Measurements from ENCODE around the gene NAT16. TPM values are rescaled to one million over a fixed set of nuclear protein-coding genes. Genes with fewer than 3 reads are reported as not detected.

NAT16 gene
- total and polyA plus RNA-seq, 2 of the 13 experiments (the other 11 are each of a cell fraction or from before 2014, with no cell fraction given) = 0.04 TPM; not detected in 1

GRCh38 chr7:101201695-101202602 is 21.9 kb upstream of the NAT16 start (continued):
- peak; percentile 69 for TF ChIP-seq PAXIP1 (CRISPR knock-in tag; conservative IDR thresholded peaks at IDR 0.05)
- TF ChIP-seq ZBED4 (CRISPR knock-in tag; IDR thresholded peaks at IDR 0.05; ENCODE audit: borderline replicate concordance) = peak; percentile 55; the same call in 1 of the 2 replicates
- TF ChIP-seq ZNF883 (CRISPR knock-in tag; IDR thresholded peaks at IDR 0.05; ENCODE audit: not compliant biosample characterization) = peak; percentile 67
- TF ChIP-seq MYPOP (CRISPR knock-in tag; IDR thresholded peaks at IDR 0.05) = peak; percentile 43; the same call in 1 of the 2 replicates
- TF ChIP-seq GMEB2 (CRISPR knock-in tag; IDR thresholded peaks at IDR 0.05; ENCODE audit: low read depth) = no peak
- 0 out of 2 replicates have a peak, but pooled peaks have one; percentile 25 for TF ChIP-seq DRAP1 (CRISPR knock-in tag; IDR thresholded peaks at IDR 0.05)
- no peak for TF ChIP-seq MZF1 (CRISPR knock-in tag; IDR thresholded peaks at IDR 0.05; ENCODE audit: borderline replicate concordance)
- TF ChIP-seq TRIM24 (CRISPR knock-in tag; IDR thresholded peaks at IDR 0.05) = no peak
- peak; percentile 96 for TF ChIP-seq MTERF4 (CRISPR knock-in tag; IDR thresholded peaks at IDR 0.05)
- TF ChIP-seq ZNF207 (IDR thresholded peaks at IDR 0.05; ENCODE audit: borderline replicate concordance) = no peak
- peak; percentile 74; the same call in 1 of the 2 replicates for TF ChIP-seq SAFB2 (CRISPR knock-in tag; IDR thresholded peaks at IDR 0.05; ENCODE audit: borderline replicate concordance, low read depth)
- no peak for TF ChIP-seq FOXO4 (CRISPR knock-in tag; conservative IDR thresholded peaks at IDR 0.05)
- TF ChIP-seq KDM3A (CRISPR knock-in tag; IDR thresholded peaks at IDR 0.05; ENCODE audit: low read depth) = peak; percentile 73; the same call in 1 of the 2 replicates
